ENCODE results near the gene CD38.

- TF ChIP-seq CTCF (IDR thresholded peaks at IDR 0.05) (no peak), POLR2A (IDR thresholded peaks at IDR 0.05) (no peak)
Measured at GRCh38 chr4:15794905-15795304, 16.8 kb downstream of the CD38 start.
